Esophagus muscularis mucosa (tissue), 4 donors: ENCODE results near the gene ECE1.

Experiments used
- EP300 ChIP-seq: sonication (generic); formaldehyde crosslinking; IDR thresholded peaks from one replicate; pipeline ENCODE4 v1.6.1; 2017; ENCODE audit warnings: antibody characterized with exemption
- POLR2A ChIP-seq: fragments of 450-650 bp; IDR thresholded peaks from one replicate; pipeline ENCODE4 v1.6.1; 2017; ENCODE audit warnings: antibody characterized with exemption, moderate library complexity, mild to moderate bottlenecking, low read depth
- POLR2AphosphoS5 ChIP-seq, 2 donors: sonication (generic); formaldehyde crosslinking; IDR thresholded peaks; one replicate each; pipeline ENCODE4 v1.6.1; 2017; ENCODE audit warnings: antibody characterized with exemption in 2 of 2
- TF ChIP-seq, protein P1 (sequence below), 3 experiments: fragments of 200-600 bp in 2 of 3; fragments of 450-650 bp in 1 of 3; sonication (generic) in 2 of 3; IDR thresholded peaks; one replicate each; pipeline ENCODE4 v1.5.1; 2017 to 2019; ENCODE audit warnings: antibody characterized with exemption in 3 of 3, mild to moderate bottlenecking in 2 of 3, moderate library complexity in 1 of 3

DNA sequence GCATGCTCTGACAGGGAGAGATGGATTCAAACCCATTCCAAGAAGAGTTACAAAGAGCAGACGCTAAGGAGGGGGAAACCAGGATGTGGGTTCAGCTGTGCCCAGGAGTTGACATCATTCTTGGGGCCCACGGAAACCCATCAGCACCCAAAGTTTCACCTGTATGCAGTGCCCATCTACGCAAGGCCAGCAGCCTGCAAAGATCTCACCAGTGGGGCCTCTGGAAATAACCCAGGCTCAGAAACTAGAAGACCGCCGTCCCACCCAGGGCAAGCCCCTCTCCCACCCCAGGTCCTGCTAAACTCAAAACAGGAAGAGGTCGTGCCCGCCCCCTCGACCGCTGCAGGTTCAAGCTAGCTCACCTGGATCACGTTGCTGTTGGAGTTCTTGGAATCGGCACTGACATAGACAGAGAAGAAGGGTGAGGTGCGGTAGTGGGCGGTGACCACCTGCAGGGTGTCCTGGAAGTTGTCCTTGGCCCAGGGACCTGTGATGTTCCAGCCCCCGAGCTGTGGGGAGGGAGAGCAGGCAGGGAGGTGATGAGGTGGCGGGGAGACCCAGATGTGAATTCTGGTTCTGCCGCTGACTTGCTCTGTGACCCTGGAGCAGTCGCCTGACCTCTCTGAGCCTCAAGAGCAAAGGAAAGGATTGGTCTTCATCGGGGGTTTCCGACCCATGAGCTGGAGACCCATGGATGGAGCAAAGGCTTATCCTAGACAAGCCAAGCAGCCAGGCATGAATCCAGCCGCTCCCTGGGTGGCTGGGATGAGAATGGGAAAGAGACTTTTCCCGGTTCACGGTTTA lies 31.7 kb downstream of the ECE1 start:
- no peak for TF ChIP-seq POLR2AphosphoS5 (IDR thresholded peaks at IDR 0.05)
- TF ChIP-seq, protein P1, sequence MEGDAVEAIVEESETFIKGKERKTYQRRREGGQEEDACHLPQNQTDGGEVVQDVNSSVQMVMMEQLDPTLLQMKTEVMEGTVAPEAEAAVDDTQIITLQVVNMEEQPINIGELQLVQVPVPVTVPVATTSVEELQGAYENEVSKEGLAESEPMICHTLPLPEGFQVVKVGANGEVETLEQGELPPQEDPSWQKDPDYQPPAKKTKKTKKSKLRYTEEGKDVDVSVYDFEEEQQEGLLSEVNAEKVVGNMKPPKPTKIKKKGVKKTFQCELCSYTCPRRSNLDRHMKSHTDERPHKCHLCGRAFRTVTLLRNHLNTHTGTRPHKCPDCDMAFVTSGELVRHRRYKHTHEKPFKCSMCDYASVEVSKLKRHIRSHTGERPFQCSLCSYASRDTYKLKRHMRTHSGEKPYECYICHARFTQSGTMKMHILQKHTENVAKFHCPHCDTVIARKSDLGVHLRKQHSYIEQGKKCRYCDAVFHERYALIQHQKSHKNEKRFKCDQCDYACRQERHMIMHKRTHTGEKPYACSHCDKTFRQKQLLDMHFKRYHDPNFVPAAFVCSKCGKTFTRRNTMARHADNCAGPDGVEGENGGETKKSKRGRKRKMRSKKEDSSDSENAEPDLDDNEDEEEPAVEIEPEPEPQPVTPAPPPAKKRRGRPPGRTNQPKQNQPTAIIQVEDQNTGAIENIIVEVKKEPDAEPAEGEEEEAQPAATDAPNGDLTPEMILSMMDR (IDR thresholded peaks at IDR 0.05), result no peak
- TF ChIP-seq POLR2A, result no peak
- no peak for TF ChIP-seq EP300
